PC-3 (cell line): ENCODE data around the gene ATP6V1E1. TPM values are rescaled to one million over a fixed set of nuclear protein-coding genes. Genes with fewer than 3 reads are reported as not detected.

Experiments
- ATAC-seq: fragments of 200-7000 bp; cut with Tn5 transposase; 2 replicates; pipeline ENCODE4 v1.9.1; 2020; ENCODE audit warnings: mild to moderate bottlenecking, moderate library complexity
- BruUV-seq: library from RNA; stranded (reverse); fragments of 400-500 nt; replicated peaks from 2 replicates; lab custom pipeline; 2021; lab: Mats Ljungman, UMichigan
- CTCF ChIA-PET: fragments of 300-600 bp; sonication (Branson Sonifier 250); formaldehyde crosslinking; loops from one replicate; lab custom pipeline; 2022; ENCODE audit warnings: antibody characterized with exemption; lab: Charles Lee
- POLR2A ChIA-PET: fragments of 300-600 bp; sonication (Branson Sonifier 250); formaldehyde crosslinking; loops from one replicate; lab custom pipeline; 2022; ENCODE audit warnings: antibody characterized with exemption; ENCODE audit not compliant: unreplicated experiment; lab: Charles Lee
- DNase-seq: peaks from one replicate; pipeline ENCODE4 v3.0.0-alpha.2; 2015
- H2AFZ ChIP-seq: fragments of 300-600 bp; sonication (generic); 2 replicates; pipeline ENCODE4 v1.6.0; 2016; ENCODE audit warnings: antibody characterized with exemption, low read length
- H3F3A ChIP-seq: fragments of 300-600 bp; sonication (generic); one replicate; pipeline ENCODE4 v1.6.0; 2017; ENCODE audit warnings: antibody characterized with exemption, low read length, control low read depth, mild to moderate bottlenecking; ENCODE audit not compliant: unreplicated experiment
- H3K27ac ChIP-seq: fragments of 300-600 bp; sonication (generic); 2 replicates; pipeline ENCODE4 v1.5.1; 2016; ENCODE audit warnings: mild to moderate bottlenecking, low read length
- H3K27me3 ChIP-seq: fragments of 300-600 bp; sonication (generic); 2 replicates; pipeline ENCODE4 v1.6.1; 2016; ENCODE audit warnings: low read length, mixed read lengths
- H3K36me3 ChIP-seq: fragments of 300-600 bp; sonication (generic); 2 replicates; pipeline ENCODE4 v1.6.1; 2016; ENCODE audit warnings: low read depth, mixed run types, low read length, mixed read lengths
- H3K4me1 ChIP-seq: fragments of 300-600 bp; sonication (generic); 2 replicates; pipeline ENCODE4 v1.5.1; 2016; ENCODE audit warnings: low read length; ENCODE audit not compliant: insufficient read depth
- H3K4me2 ChIP-seq: fragments of 300-600 bp; sonication (generic); 2 replicates; pipeline ENCODE4 v1.6.0; 2016; ENCODE audit warnings: low read length
- H3K4me3 ChIP-seq: fragments of 300-600 bp; sonication (generic); 2 replicates; pipeline ENCODE4 v1.5.1; 2016; ENCODE audit warnings: mild to moderate bottlenecking, low read length, mixed read lengths
- H3K79me2 ChIP-seq: fragments of 300-600 bp; sonication (generic); 2 replicates; pipeline ENCODE4 v1.6.1; 2017; ENCODE audit warnings: low read length, mixed read lengths
- H3K9ac ChIP-seq: fragments of 300-600 bp; sonication (generic); 2 replicates; pipeline ENCODE4 v1.6.0; 2016; ENCODE audit warnings: mild to moderate bottlenecking, low read length
- H3K9me2 ChIP-seq: fragments of 300-600 bp; sonication (generic); replicated peaks from 2 replicates; pipeline ENCODE4 v1.6.1; 2016; ENCODE audit warnings: mixed run types, low read length, mixed read lengths
- H3K9me3 ChIP-seq: fragments of 300-600 bp; sonication (generic); 2 replicates; pipeline ENCODE4 v1.6.1; 2016; ENCODE audit warnings: low read length, mixed read lengths
- H4K20me1 ChIP-seq: fragments of 300-600 bp; sonication (generic); 2 replicates; pipeline ENCODE4 v1.6.1; 2016; ENCODE audit warnings: low read length, mixed read lengths
- EZH2 ChIP-seq: fragments of 300-600 bp; sonication (generic); IDR thresholded peaks from one replicate; pipeline ENCODE4 v1.6.1; 2017; ENCODE audit warnings: antibody characterized with exemption, mild to moderate bottlenecking, low read length; ENCODE audit not compliant: unreplicated experiment
- EZH2phosphoT487 ChIP-seq: fragments of 300-600 bp; sonication (generic); IDR thresholded peaks from 2 replicates; pipeline ENCODE4 v1.6.1; 2018; ENCODE audit warnings: mild to moderate bottlenecking, antibody characterized with exemption, low read length, borderline replicate concordance
- intact Hi-C: fragments of 100-400 bp; cut with micrococcal nuclease; formaldehyde crosslinking; loops from 2 replicates; pipeline ENCODE4 v1.9.0; 2023
- total RNA-seq: library from RNA; depleted of rRNA; stranded (reverse); fragments of >200 nt; gene quantifications from 2 replicates; pipeline ENCODE4 v1.2.3, GENCODE V29; 2014
- TF ChIP-seq, protein P1 (sequence below): fragments of 300-600 bp; sonication (generic); conservative IDR thresholded peaks from 2 replicates; pipeline ENCODE4 v1.5.1; 2017; ENCODE audit warnings: antibody characterized with exemption, low read depth, mild to moderate bottlenecking, low read length

Gene ATP6V1E1
- total RNA-seq, 1 experiment from 2014 or later = 89.9 TPM

- H3K9me3 ChIP-seq = no peaks in the 10 kb centered on the region
- ATAC-seq (no peak), DNase-seq (no peak)
- H3K9ac ChIP-seq = no peak overlapping the region
- H3K4me1 ChIP-seq = no peaks in the 10 kb centered on the region
- TF ChIP-seq EZH2phosphoT487 (no peak), EZH2 (no peak)
- TF ChIP-seq, protein P1, sequence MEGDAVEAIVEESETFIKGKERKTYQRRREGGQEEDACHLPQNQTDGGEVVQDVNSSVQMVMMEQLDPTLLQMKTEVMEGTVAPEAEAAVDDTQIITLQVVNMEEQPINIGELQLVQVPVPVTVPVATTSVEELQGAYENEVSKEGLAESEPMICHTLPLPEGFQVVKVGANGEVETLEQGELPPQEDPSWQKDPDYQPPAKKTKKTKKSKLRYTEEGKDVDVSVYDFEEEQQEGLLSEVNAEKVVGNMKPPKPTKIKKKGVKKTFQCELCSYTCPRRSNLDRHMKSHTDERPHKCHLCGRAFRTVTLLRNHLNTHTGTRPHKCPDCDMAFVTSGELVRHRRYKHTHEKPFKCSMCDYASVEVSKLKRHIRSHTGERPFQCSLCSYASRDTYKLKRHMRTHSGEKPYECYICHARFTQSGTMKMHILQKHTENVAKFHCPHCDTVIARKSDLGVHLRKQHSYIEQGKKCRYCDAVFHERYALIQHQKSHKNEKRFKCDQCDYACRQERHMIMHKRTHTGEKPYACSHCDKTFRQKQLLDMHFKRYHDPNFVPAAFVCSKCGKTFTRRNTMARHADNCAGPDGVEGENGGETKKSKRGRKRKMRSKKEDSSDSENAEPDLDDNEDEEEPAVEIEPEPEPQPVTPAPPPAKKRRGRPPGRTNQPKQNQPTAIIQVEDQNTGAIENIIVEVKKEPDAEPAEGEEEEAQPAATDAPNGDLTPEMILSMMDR = no peak
- no peaks in the 10 kb centered on the region for H3K27me3 ChIP-seq
- H2AFZ ChIP-seq = no peak overlapping the region
- no TSS peak for BruUV-seq
- no peaks in the 10 kb centered on the region for H3F3A ChIP-seq
- no peak overlapping the region for H3K27ac ChIP-seq
- H3K36me3 ChIP-seq = no peaks in the 10 kb centered on the region
- H4K20me1 ChIP-seq = no peaks in the 10 kb centered on the region
- H3K4me3 ChIP-seq = no peak overlapping the region
- POLR2A ChIA-PET = no interaction called here
- H3K4me2 ChIP-seq = no peak overlapping the region
- no peaks in the 10 kb centered on the region for H3K9me2 ChIP-seq
- no peaks in the 10 kb centered on the region for H3K79me2 ChIP-seq
- intact Hi-C loops = no loop called here
- CTCF ChIA-PET = interaction anchor here (0.6 kb wide), 1 partner anchor 117 kb away, joined by 13 read pairs; no protein-coding TSS in a partner anchor
These were observed 78.9 kb downstream of the ATP6V1E1 start for GRCh38 chr22:17549655-17550054.

- no peaks in the 10 kb centered on the region for H3K36me3 ChIP-seq
- H3K4me3 ChIP-seq = no peak overlapping the region
- H3K4me2 ChIP-seq = no peak overlapping the region
- no peaks in the 10 kb centered on the region for H4K20me1 ChIP-seq
- TF ChIP-seq EZH2phosphoT487 (no peak), EZH2 (no peak)
- TF ChIP-seq, protein P1 = no peak
- H3F3A ChIP-seq = no peaks in the 10 kb centered on the region
- H3K9me2 ChIP-seq = no peaks in the 10 kb centered on the region
- no peak overlapping the region for H3K27ac ChIP-seq
- ChIA-PET CTCF (interaction anchor here (0.6 kb wide), 1 partner anchor 118 kb away, joined by 13 read pairs; no protein-coding TSS in a partner anchor), POLR2A (no interaction called here)
- ATAC-seq = no peak
- no peaks in the 10 kb centered on the region for H3K79me2 ChIP-seq
- intact Hi-C loops = no loop called here
- no peaks in the 10 kb centered on the region for H3K9me3 ChIP-seq
- H2AFZ ChIP-seq = no peak overlapping the region
- no peaks in the 10 kb centered on the region for H3K4me1 ChIP-seq
- H3K27me3 ChIP-seq = no peaks in the 10 kb centered on the region
- H3K9ac ChIP-seq = no peak overlapping the region
- no peak for DNase-seq
- BruUV-seq = no TSS peak
These were observed 79.4 kb downstream of the ATP6V1E1 start for GRCh38 chr22:17549183-17549582.

DNA sequence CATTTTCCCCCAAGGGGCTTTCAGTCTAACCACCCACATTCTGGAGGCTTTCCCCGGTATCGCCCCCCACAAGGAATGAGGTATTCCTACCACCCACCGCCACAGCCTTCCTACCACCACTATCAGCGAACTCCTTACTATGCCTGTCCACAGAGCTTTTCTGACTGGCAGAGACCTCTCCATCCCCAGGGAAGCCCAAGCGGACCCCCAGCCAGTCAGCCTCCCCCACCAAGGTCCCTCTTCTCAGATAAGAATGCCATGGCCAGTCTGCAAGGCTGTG, 79.9 kb downstream of the ATP6V1E1 start:
- POLR2A ChIA-PET = no interaction called here
- Histone ChIP-seq H2AFZ (no peak overlapping the region), H3K9me2 (no peaks in the 10 kb centered on the region), H3K79me2 (no peaks in the 10 kb centered on the region), H3K4me3 (no peak overlapping the region), H3K9me3 (no peaks in the 10 kb centered on the region), H3K4me1 (no peaks in the 10 kb centered on the region), H3K36me3 (no peaks in the 10 kb centered on the region), H3K27me3 (no peaks in the 10 kb centered on the region), H3K9ac (no peak overlapping the region), H3K27ac (no peak overlapping the region), H3K4me2 (no peak overlapping the region), H3F3A (no peaks in the 10 kb centered on the region), H4K20me1 (no peaks in the 10 kb centered on the region)
- intact Hi-C loops = no loop called here
- BruUV-seq = no TSS peak
- CTCF ChIA-PET = no interaction called here
- TF ChIP-seq EZH2 = no peak
- TF ChIP-seq, protein P1 = no peak
- TF ChIP-seq EZH2phosphoT487 = no peak
- DNase-seq (no peak), ATAC-seq (no peak)
